ENCODE measurements around the gene REV1.
"Not testable (repeated sequence)": the region's sequence is repeated elsewhere in the genome, so short reads cannot be mapped to it uniquely, and the experiment has no call there.

Gene REV1

DNA sequence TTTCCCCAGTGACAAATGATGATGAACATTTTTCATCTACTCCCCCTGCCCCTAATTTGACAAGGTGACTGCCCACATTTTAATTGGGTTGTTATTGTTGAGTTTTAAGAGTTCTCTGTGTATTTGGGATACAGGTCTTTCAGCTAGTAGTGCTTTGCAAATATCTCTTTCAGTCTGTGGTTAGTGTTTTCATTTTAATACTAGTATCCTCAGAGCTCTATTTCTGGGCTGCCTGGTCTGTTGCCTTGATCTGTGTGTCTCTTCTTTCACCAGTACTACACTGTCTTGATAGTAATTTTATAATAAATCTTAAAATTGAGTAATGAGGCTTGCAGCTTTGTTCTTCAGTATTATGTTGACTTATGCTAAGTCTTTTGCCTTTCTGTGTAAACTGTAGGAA is 133.0 kb downstream of the REV1 start:
- H3K27me3 Mint-ChIP-seq, result no peaks in the 10 kb centered on the region
- peaks cover 12% of the 10 kb centered on the region for H3K36me3 Mint-ChIP-seq
- H3K4me1 Mint-ChIP-seq, result peaks cover 28% of the 10 kb centered on the region
- H3K4me3 Mint-ChIP-seq, result no peak overlapping the region
- ATAC-seq (ENCODE audit: low read depth), result no peak
- DNase-seq (ENCODE audit: low spot score in 2 of 2), result no peak
- no peaks in the 10 kb centered on the region for H3K9me3 Mint-ChIP-seq
- H3K27ac Mint-ChIP-seq, result no peak overlapping the region

DNA sequence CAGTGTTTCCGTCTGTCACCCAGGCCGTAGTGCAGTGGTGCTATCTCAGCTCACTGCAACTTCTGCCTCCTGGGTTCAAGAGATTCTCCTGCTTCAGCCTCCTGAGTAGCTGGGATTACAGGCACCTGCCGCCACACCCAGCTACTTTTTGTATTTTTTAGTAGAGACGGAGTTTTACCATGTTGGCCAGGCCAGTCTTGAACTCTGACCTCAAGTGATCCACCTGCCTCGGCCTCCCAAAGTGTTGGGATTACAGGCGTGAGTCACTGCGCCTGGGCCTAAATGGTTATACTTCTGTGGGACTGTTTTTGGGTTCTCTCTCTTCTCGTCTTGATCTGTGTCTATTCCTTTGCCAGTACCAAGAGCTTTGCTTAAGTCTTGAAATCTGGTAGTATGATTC is 135.0 kb downstream of the REV1 start:
- not testable (repeated sequence) for H3K27me3 Mint-ChIP-seq; H3K9me3 Mint-ChIP-seq; H3K27ac Mint-ChIP-seq; H3K36me3 Mint-ChIP-seq; ATAC-seq (ENCODE audit: low read depth); H3K4me3 Mint-ChIP-seq; DNase-seq (ENCODE audit: low spot score in 2 of 2)
- H3K4me1 Mint-ChIP-seq, result peaks cover 39% of the 10 kb centered on the region

DNA sequence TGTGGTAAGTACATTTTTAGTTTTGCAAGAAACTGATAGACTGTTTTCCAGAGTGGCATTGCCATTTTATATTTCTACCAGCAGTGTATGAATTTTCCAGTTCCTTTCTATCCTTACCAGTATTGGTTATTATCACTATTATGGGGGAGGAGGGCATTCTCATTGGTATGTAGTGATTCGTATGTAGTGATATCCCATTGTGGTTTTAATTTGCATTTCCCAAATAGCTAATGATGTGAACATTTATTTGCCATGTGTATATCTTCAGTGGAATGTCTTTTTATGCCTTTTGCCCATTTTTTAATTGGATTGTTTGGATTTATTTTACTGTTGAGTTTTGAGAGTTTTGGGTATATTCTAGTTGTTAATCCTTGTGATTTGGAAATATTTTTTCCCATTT is 135.7 kb downstream of the REV1 start:
- H3K9me3 Mint-ChIP-seq, result no peaks in the 10 kb centered on the region
- H3K27ac Mint-ChIP-seq, result no peak overlapping the region
- no peaks in the 10 kb centered on the region for H3K27me3 Mint-ChIP-seq
- ATAC-seq (ENCODE audit: low read depth) (no peak), DNase-seq (ENCODE audit: low spot score in 2 of 2) (no peak)
- H3K4me1 Mint-ChIP-seq, result peaks cover 42% of the 10 kb centered on the region
- no peak overlapping the region for H3K4me3 Mint-ChIP-seq
- peaks cover 2% of the 10 kb centered on the region for H3K36me3 Mint-ChIP-seq

Data from memory B cell (primary cell).